Sigmoid colon (tissue), 7 donors: ENCODE data around the gene CHIT1. TPM values are rescaled to one million over a fixed set of nuclear protein-coding genes. Genes with fewer than 3 reads are reported as not detected.

Source experiments
- DNase-seq: peaks from one replicate; pipeline ENCODE4 v3.0.0-alpha.2; 2019
- H3K27ac ChIP-seq, 4 donors: fragments of 200-600 bp; sonication (generic); one replicate each; pipeline ENCODE4 v1.5.1; 2016 to 2019; ENCODE audit warnings: mild to moderate bottlenecking in 1 of 4
- H3K27me3 ChIP-seq, 3 donors: fragments of 200-600 bp; sonication (generic); one replicate each; pipeline ENCODE4 v1.5.1; 2019; ENCODE audit warnings: mild to moderate bottlenecking in 1 of 3
- H3K36me3 ChIP-seq, 4 donors: fragments of 200-600 bp; sonication (generic); one replicate each; pipeline ENCODE4 v1.5.1; 2016 to 2019
- H3K4me1 ChIP-seq, 4 donors: fragments of 200-600 bp; sonication (generic); one replicate each; pipeline ENCODE4 v1.5.1; 2017 to 2019
- H3K4me3 ChIP-seq, 4 donors: fragments of 200-600 bp; sonication (generic); one replicate each; pipeline ENCODE4 v1.5.1; 2017 to 2019; ENCODE audit warnings: mild to moderate bottlenecking in 2 of 4, moderate library complexity in 1 of 4
- H3K9me3 ChIP-seq, 4 donors: fragments of 200-600 bp in 3 of 4; sonication (generic) in 3 of 4; one replicate each; pipeline versions ENCODE4 v1.5.1 to v1.6.1; 2013 to 2019
- CTCF ChIP-seq, 4 experiments: fragments of 450-650 bp in 3 of 4; fragments of 200-600 bp in 1 of 4; IDR thresholded peaks; one replicate each; pipeline ENCODE4 v1.5.1; 2016 to 2019; ENCODE audit warnings: antibody characterized with exemption in 4 of 4, mild to moderate bottlenecking in 3 of 4, moderate library complexity in 2 of 4
- EP300 ChIP-seq, 4 donors: sonication (generic); formaldehyde crosslinking; IDR thresholded peaks; one replicate each; pipeline ENCODE4 v1.6.1; 2017; ENCODE audit warnings: antibody characterized with exemption in 4 of 4
- POLR2A ChIP-seq, 2 donors: fragments of 450-650 bp; IDR thresholded peaks; one replicate each; pipeline ENCODE4 v1.6.1; 2016; ENCODE audit warnings: antibody characterized with exemption in 2 of 2, mild to moderate bottlenecking in 2 of 2, moderate library complexity in 2 of 2
- POLR2AphosphoS5 ChIP-seq, 4 donors: sonication (generic); formaldehyde crosslinking; IDR thresholded peaks; one replicate each; pipeline ENCODE4 v1.6.1; 2017; ENCODE audit warnings: antibody characterized with exemption in 4 of 4
- WGBS, 2 donors: extraction: QIAGEN DNeasy Blood & Tissue Kit; methylation state at CpG; one replicate each; pipeline ENCODE4 v1.1.7; 2013; 5-methylcytosine and 5-hydroxymethylcytosine counted together
- intact Hi-C: fragments of 100-400 bp; cut with DNase I; formaldehyde crosslinking; loops from one replicate; pipeline ENCODE4 v1.15.1; 2023
- polyA plus RNA-seq, 3 donors: library from polyadenylated mRNA; stranded (reverse); fragments of 200-250 nt; gene quantifications; one replicate each; pipeline ENCODE4 v1.2.3, GENCODE V29; 2013
- total RNA-seq, 4 donors: library from RNA; depleted of rRNA; stranded (reverse); fragments of >200 nt; gene quantifications; one replicate each; pipeline ENCODE4 v1.1.0, GENCODE V29; 2016
- donor health status: healthy with polysubstance abuse.
- donor health status: Bipolar disorder and iron deficiency.
- donor health status: healthy.

The CHIT1 gene
- total and polyA plus RNA-seq, 7 donors: 0.98 TPM; not detected in 6

GRCh38 chr1:203270448-203270847 lies 41.0 kb upstream of the CHIT1 start:
- WGBS, 2 donors: 75 to 92% methylated on average over 4 of the region's 4 CpGs
- no peak for DNase-seq
- Histone ChIP-seq H3K27me3 (no peaks in the 10 kb centered on the region), H3K27ac (peak overlapping the region in 1 of 4 donors; percentile 29), H3K4me3 (no peak overlapping the region), H3K4me1 (peaks cover 0 to 50% (median 36%) of the 10 kb centered on the region in 4 donors), H3K9me3 (no peaks in the 10 kb centered on the region), H3K36me3 (no peaks in the 10 kb centered on the region)
- no peak for TF ChIP-seq CTCF (IDR thresholded peaks at IDR 0.05)
- no peak for TF ChIP-seq POLR2AphosphoS5 (IDR thresholded peaks at IDR 0.05)
- TF ChIP-seq POLR2A (IDR thresholded peaks at IDR 0.05): no peak
- no peak for TF ChIP-seq EP300 (IDR thresholded peaks at IDR 0.05)
- intact Hi-C loops: loop anchor here (2.0 to 10.0 kb wide), 2 partner anchors 216 to 434 kb away; no protein-coding TSS in a partner anchor

DNA sequence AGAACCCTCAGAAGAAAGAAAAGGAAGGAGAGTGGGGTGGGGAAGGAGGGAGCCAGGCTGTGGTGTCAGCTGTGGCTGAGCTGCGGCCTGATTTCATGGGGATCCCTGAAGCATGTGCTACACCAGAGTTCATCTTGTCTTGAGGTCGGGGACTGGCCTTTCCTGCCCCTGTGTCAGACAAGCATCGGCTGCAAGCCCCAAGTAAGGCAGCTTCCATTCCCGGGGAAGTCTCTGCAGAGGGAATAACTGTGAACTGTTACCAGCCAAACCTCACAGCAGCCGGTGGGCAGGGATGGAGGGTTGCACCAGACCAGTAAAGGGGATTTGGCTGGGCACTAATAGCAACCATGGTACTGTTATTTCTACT lies 40.2 kb upstream of the CHIT1 start:
- H3K4me1 ChIP-seq: peaks cover 0 to 42% (median 28%) of the 10 kb centered on the region in 4 donors
- DNase-seq: no peak
- intact Hi-C loops: loop anchor here (2.0 to 10.0 kb wide), 2 partner anchors 217 to 435 kb away; no protein-coding TSS in a partner anchor
- 74 to 75% methylated on average over 5 of the region's 5 CpGs for WGBS, 2 donors
- TF ChIP-seq EP300 (IDR thresholded peaks at IDR 0.05) (no peak), POLR2A (IDR thresholded peaks at IDR 0.05) (no peak), POLR2AphosphoS5 (IDR thresholded peaks at IDR 0.05) (no peak), CTCF (IDR thresholded peaks at IDR 0.05) (no peak)
- no peaks in the 10 kb centered on the region for H3K27me3 ChIP-seq
- H3K4me3 ChIP-seq: no peak overlapping the region
- H3K9me3 ChIP-seq: no peaks in the 10 kb centered on the region
- no peak overlapping the region for H3K27ac ChIP-seq
- H3K36me3 ChIP-seq: no peaks in the 10 kb centered on the region

DNA sequence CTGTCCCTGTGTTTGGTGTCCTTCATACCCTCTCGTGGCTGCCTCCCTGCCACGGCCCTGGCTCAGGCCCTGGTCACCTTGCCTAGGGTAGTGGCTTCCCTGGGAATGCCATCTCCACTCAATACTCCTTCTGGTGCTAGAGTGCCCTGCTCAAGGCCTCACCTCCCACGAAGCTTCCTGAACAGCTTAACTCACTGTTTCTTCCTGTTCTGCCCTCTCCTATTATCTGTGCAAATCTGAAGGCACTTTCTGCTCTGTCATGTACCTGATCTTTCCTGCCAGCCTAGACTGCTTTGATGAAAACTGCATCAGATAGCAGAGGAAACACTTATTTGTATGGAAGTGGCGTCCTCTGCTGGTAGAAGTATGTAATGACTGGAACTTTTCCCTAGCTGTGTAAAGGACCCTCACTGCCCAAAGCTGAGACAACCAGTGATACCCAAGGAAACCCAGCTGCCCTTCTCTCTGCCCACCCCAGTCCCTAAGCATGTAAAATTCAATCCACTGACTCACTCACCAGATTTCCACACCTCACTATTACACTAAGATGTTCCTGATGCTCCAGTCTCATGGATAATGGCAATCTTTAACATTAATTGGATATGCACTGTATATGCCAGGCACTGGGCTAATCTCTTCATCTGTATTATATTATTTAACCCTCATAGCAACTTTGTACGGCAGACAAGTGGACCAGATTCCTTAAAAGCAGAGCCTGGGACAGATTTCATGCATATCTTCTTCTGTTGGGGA lies 39.6 kb upstream of the CHIT1 start:
- intact Hi-C loops: no loop called here
- Histone ChIP-seq H3K27ac (peak overlapping the region; percentile 9 to 53 (median 19)), H3K4me3 (no peak overlapping the region), H3K36me3 (no peaks in the 10 kb centered on the region), H3K4me1 (peaks cover 0 to 36% (median 22%) of the 10 kb centered on the region in 4 donors), H3K9me3 (no peaks in the 10 kb centered on the region), H3K27me3 (no peaks in the 10 kb centered on the region)
- peak; percentile 72 to 97 (median 92) for TF ChIP-seq CTCF (IDR thresholded peaks at IDR 0.05)
- TF ChIP-seq POLR2A (IDR thresholded peaks at IDR 0.05): no peak
- WGBS, 2 donors: 18 to 32% methylated on average over 5 of the region's 5 CpGs
- DNase-seq: no peak

DNA sequence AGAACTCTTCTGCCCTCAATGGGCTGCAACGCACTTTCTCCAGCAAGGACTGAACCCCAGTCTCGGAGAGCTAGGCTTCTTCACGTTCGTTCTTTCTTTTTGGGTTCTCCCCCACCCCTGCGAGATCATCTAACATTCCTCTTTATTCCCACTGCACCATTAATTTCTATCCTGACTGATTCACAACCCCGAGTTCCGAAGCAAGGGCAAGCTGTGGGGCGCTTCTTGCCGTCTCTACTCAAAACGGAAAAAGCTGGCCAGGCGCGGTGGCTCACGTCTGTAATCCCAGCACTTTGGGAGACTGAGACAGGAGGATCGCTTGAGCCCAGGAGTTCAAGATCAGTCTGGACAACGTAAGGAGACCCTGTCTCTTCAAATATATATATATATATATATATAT lies 38.4 kb upstream of the CHIT1 start:
- Histone ChIP-seq H3K4me1 (peaks cover 0 to 24% (median 11%) of the 10 kb centered on the region in 4 donors), H3K36me3 (no peaks in the 10 kb centered on the region), H3K9me3 (no peaks in the 10 kb centered on the region), H3K4me3 (peak overlapping the region; percentile 32 to 58 (median 57)), H3K27me3 (no peaks in the 10 kb centered on the region), H3K27ac (peak overlapping the region; percentile 77 to 89 (median 86))
- intact Hi-C loops: loop anchor here (1.0 kb wide), 1 partner anchor 174 kb away; no protein-coding TSS in a partner anchor
- no peak for DNase-seq
- 68 to 71% methylated on average over 15 of the region's 15 CpGs for WGBS, 2 donors
- TF ChIP-seq POLR2AphosphoS5 (IDR thresholded peaks at IDR 0.05): no peak
- no peak for TF ChIP-seq EP300 (IDR thresholded peaks at IDR 0.05)
- no peak for TF ChIP-seq POLR2A (IDR thresholded peaks at IDR 0.05)
- TF ChIP-seq CTCF (IDR thresholded peaks at IDR 0.05): no peak
